A673 (cell line): Measurements from ENCODE around the gene KLHL30. TPM values are rescaled to one million over a fixed set of nuclear protein-coding genes. Genes with fewer than 3 reads are reported as not detected.

Experiments
- BruUV-seq: library from RNA; stranded (reverse); fragments of 400-500 nt; replicated peaks from 2 replicates; lab custom pipeline; 2021; lab: Mats Ljungman, UMichigan
- CTCF ChIA-PET: fragments of 300-600 bp; sonication (Branson Sonifier 250); formaldehyde crosslinking; loops from one replicate; lab custom pipeline; 2022; ENCODE audit warnings: antibody characterized with exemption; lab: Charles Lee
- POLR2A ChIA-PET: fragments of 300-600 bp; sonication (Branson Sonifier 250); formaldehyde crosslinking; loops from one replicate; lab custom pipeline; 2022; ENCODE audit warnings: antibody characterized with exemption; ENCODE audit not compliant: low non-redundant PET; lab: Charles Lee
- DNase-seq: peaks from one replicate; pipeline ENCODE4 v3.0.0-alpha.2; 2015; ENCODE audit warnings: low spot score
- H3K27ac ChIP-seq: fragments of 200-600 bp; sonication (generic); 2 replicates; pipeline ENCODE4 v1.5.1; 2016; ENCODE audit warnings: mixed run types, low read depth, mild to moderate bottlenecking, mixed read lengths, antibody characterized with exemption, low read length; ENCODE audit not compliant: poor library complexity, severe bottlenecking
- H3K27me3 ChIP-seq: fragments of 200-600 bp; sonication (generic); replicated peaks from 2 replicates; pipeline ENCODE4 v1.6.1; 2017; ENCODE audit warnings: mixed run types, low read depth, mild to moderate bottlenecking, mixed read lengths, antibody characterized with exemption, low read length; ENCODE audit not compliant: insufficient read depth, poor library complexity
- H3K36me3 ChIP-seq: fragments of 200-600 bp; sonication (generic); 2 replicates; pipeline ENCODE4 v1.6.1; 2016; ENCODE audit warnings: mixed run types, mild to moderate bottlenecking, mixed read lengths, antibody characterized with exemption, low read length; ENCODE audit not compliant: insufficient read depth, poor library complexity, severe bottlenecking
- H3K4me1 ChIP-seq: fragments of 200-600 bp; sonication (generic); 2 replicates; pipeline ENCODE4 v1.6.1; 2017; ENCODE audit warnings: mixed run types, mild to moderate bottlenecking, mixed read lengths, antibody characterized with exemption, low read length; ENCODE audit not compliant: insufficient read depth, poor library complexity, severe bottlenecking
- H3K4me3 ChIP-seq: fragments of 200-600 bp; sonication (generic); 2 replicates; pipeline ENCODE4 v1.5.1; 2016; ENCODE audit warnings: low read depth, mixed run types, mild to moderate bottlenecking, mixed read lengths, low read length; ENCODE audit not compliant: poor library complexity, severe bottlenecking
- H3K9me3 ChIP-seq: fragments of 200-600 bp; sonication (generic); 2 replicates; pipeline ENCODE4 v1.6.1; 2016; ENCODE audit warnings: mixed run types, low read depth, mild to moderate bottlenecking, mixed read lengths, antibody characterized with exemption, low read length; ENCODE audit not compliant: poor library complexity, severe bottlenecking
- EZH2 ChIP-seq: fragments of 200-600 bp; sonication (generic); IDR thresholded peaks from 2 replicates; pipeline ENCODE4 v1.6.1; 2017; ENCODE audit warnings: borderline replicate concordance, low read depth, mild to moderate bottlenecking, mixed read lengths, antibody characterized with exemption, low read length; ENCODE audit not compliant: poor library complexity, severe bottlenecking
- intact Hi-C: fragments of 100-400 bp; cut with micrococcal nuclease; formaldehyde crosslinking; loops from one replicate; pipeline ENCODE4 v1.10.0; 2022; ENCODE audit not compliant: unreplicated experiment
- total RNA-seq: library from RNA; stranded (reverse); gene quantifications from 2 replicates; pipeline ENCODE4 v1.2.3, GENCODE V29; 2021
- TF ChIP-seq, protein P1 (sequence below): fragments of 300-800, 200-600 bp; sonication (generic); conservative IDR thresholded peaks from 2 replicates; pipeline ENCODE4 v1.5.1; 2017; ENCODE audit warnings: low read depth, mild to moderate bottlenecking, antibody characterized with exemption, low read length, moderate library complexity, mixed read lengths

The KLHL30 gene
- total RNA-seq, 1 experiment from 2014 or later = not detected

DNA sequence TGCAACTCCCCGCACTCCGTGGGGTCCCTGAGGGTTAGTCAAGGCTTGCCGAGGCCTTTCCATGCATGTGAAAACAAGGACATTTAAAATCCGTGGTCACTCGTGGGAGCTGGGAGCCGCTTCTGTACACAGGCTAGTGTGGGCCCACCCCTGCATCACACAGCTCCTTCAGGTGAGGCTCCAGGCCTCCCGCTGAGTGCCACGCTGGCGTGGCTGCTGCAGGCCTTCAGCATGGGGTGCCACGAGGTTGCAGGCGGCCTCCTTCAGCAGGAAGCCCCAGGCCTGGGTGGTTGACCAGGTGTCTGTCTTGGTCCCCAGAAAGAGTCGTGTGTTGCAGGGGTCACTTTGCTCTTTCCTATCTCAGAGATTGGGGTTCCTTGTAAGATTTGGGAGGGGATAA is 6.6 kb downstream of the KLHL30 start:
- Histone ChIP-seq H3K4me1 (no peaks in the 10 kb centered on the region), H3K4me3 (no peak overlapping the region), H3K27ac (no peak overlapping the region), H3K9me3 (no peaks in the 10 kb centered on the region), H3K27me3 (no peaks in the 10 kb centered on the region), H3K36me3 (no peaks in the 10 kb centered on the region)
- CTCF ChIA-PET = interaction anchor here (0.6 kb wide), 1 partner anchor 73 kb away, joined by 3 read pairs; no protein-coding TSS in a partner anchor
- no peak for DNase-seq
- TF ChIP-seq, protein P1, sequence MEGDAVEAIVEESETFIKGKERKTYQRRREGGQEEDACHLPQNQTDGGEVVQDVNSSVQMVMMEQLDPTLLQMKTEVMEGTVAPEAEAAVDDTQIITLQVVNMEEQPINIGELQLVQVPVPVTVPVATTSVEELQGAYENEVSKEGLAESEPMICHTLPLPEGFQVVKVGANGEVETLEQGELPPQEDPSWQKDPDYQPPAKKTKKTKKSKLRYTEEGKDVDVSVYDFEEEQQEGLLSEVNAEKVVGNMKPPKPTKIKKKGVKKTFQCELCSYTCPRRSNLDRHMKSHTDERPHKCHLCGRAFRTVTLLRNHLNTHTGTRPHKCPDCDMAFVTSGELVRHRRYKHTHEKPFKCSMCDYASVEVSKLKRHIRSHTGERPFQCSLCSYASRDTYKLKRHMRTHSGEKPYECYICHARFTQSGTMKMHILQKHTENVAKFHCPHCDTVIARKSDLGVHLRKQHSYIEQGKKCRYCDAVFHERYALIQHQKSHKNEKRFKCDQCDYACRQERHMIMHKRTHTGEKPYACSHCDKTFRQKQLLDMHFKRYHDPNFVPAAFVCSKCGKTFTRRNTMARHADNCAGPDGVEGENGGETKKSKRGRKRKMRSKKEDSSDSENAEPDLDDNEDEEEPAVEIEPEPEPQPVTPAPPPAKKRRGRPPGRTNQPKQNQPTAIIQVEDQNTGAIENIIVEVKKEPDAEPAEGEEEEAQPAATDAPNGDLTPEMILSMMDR = no peak
- TF ChIP-seq EZH2 = no peak
- POLR2A ChIA-PET = no interaction called here
- intact Hi-C loops = no loop called here
- BruUV-seq = no TSS peak

DNA sequence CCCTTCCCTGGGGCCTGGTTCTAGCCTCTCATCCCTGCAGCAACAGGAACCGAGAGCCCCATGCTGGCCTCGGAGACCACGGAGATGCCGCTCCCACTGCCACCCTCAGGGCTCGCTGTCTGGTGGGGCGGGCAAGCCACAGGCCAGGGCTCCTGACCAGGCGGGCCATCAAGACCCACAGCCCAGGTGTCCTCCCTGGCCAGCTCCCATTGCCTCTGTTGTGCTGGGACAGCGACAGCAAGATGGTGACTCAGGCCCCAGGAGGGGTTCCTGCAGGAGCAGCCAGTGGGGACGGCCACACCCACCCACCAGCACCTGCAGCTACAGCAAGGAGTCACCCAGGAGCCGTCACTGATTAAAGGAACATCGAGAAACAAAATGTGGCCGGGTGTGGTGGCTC is 7.4 kb downstream of the KLHL30 start:
- BruUV-seq = no TSS peak
- Histone ChIP-seq H3K4me3 (no peak overlapping the region), H3K27ac (no peak overlapping the region), H3K4me1 (no peaks in the 10 kb centered on the region), H3K27me3 (no peaks in the 10 kb centered on the region), H3K36me3 (no peaks in the 10 kb centered on the region), H3K9me3 (no peaks in the 10 kb centered on the region)
- no peak for DNase-seq
- CTCF ChIA-PET = interaction anchor here (0.6 kb wide), 1 partner anchor 74 kb away, joined by 3 read pairs; no protein-coding TSS in a partner anchor
- TF ChIP-seq EZH2 = no peak
- TF ChIP-seq, protein P1 = no peak
- POLR2A ChIA-PET = interaction anchor here (0.6 kb wide), 1 partner anchor 283 kb away, joined by 3 read pairs; no protein-coding TSS in a partner anchor
- intact Hi-C loops = no loop called here

DNA sequence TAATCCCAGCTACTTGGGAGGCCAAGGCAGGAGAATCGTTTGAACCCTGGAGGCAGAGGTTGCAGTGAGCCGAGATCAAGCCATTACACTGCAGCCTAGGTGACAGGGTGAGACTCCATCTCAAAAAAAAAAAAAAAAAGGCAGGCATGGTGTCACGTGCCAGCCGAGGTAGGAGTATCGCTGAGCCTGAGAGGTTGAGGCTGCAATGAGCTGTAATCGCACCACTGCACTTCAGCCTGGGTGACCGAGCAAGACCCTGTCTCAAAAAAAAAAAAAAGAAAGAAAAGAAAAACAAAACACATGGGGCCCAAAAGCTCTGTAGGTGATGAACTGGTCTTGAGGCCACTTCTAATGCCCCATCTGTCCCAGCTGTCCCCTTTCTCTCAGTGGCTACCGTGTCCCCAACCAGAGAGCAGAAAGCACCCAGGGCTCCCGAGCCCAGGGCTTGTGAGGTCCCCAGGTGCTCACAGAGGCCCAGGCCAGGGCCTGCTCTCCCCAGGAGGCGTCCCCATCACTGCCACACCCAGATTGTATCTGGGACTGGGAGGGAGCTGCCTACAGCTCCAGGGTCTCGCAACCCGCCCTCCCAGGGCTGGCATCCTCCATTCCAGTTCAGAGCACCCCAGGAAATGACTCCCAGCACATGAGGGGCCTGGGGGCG is 8.5 kb downstream of the KLHL30 start:
- Histone ChIP-seq H3K4me1 (no peaks in the 10 kb centered on the region), H3K36me3 (no peaks in the 10 kb centered on the region), H3K4me3 (no peak overlapping the region), H3K9me3 (no peaks in the 10 kb centered on the region), H3K27ac (no peak overlapping the region), H3K27me3 (no peaks in the 10 kb centered on the region)
- ChIA-PET POLR2A (no interaction called here), CTCF (no interaction called here)
- BruUV-seq = no TSS peak
- DNase-seq = no peak
- intact Hi-C loops = no loop called here
- TF ChIP-seq EZH2 = no peak
- TF ChIP-seq, protein P1 = no peak
